ENCODE data around the gene RALGPS1. TPM values are rescaled to one million over a fixed set of nuclear protein-coding genes. Genes with fewer than 3 reads are reported as not detected.

RALGPS1 gene
- total RNA-seq, 2 experiments from 2014 or later, result 2.1 to 2.4 TPM

DNA sequence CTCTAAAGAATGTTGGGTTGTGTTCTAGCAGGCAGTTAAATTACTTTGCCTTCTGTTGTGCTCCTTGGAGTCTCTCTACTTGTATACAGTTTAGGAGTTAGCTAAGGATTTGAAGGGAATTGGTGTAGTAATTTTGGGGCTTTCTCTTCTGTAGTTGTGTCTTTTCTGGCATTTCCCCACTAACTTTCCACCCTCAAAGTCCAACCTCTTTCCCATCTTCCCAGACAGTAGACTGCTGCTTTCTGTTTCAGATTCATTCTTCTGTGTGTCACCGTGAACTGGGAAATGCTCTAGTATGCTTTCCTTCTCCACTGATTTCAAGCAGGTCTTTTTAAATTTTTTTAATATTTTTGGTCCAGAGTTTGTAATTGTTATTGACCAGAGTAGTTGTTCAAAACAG lies 212.4 kb downstream of the RALGPS1 start:
- peaks cover 13% of the 10 kb centered on the region for H3K27me3 Mint-ChIP-seq (ENCODE audit: low read depth)
- no peaks in the 10 kb centered on the region for H3K9me3 Mint-ChIP-seq
- H3K4me1 Mint-ChIP-seq (ENCODE audit: low read depth), result peaks cover 4% of the 10 kb centered on the region
- CTCF ChIA-PET, result no interaction called here
- DNase-seq, result no peak
- intact Hi-C loops (cut with micrococcal nuclease), result no loop called here
- H3K36me3 Mint-ChIP-seq (ENCODE audit: low read depth), result no peaks in the 10 kb centered on the region
- no peak overlapping the region for H3K27ac Mint-ChIP-seq
- H3K4me3 Mint-ChIP-seq, result no peak overlapping the region

GRCh38 chr9:127128341-127129072 lies 213.9 kb downstream of the RALGPS1 start:
- H3K27ac Mint-ChIP-seq, result no peak overlapping the region
- H3K9me3 Mint-ChIP-seq, result no peaks in the 10 kb centered on the region
- no peak overlapping the region for H3K4me3 Mint-ChIP-seq
- no peaks in the 10 kb centered on the region for H3K36me3 Mint-ChIP-seq (ENCODE audit: low read depth)
- intact Hi-C loops (cut with micrococcal nuclease), result no loop called here
- CTCF ChIA-PET, result interaction anchor here (0.8 kb wide), 1 partner anchor 187 kb away, joined by 3 read pairs; no protein-coding TSS in a partner anchor
- H3K4me1 Mint-ChIP-seq (ENCODE audit: low read depth), result no peaks in the 10 kb centered on the region
- H3K27me3 Mint-ChIP-seq (ENCODE audit: low read depth), result peaks cover 3% of the 10 kb centered on the region
- DNase-seq, result no peak

DNA sequence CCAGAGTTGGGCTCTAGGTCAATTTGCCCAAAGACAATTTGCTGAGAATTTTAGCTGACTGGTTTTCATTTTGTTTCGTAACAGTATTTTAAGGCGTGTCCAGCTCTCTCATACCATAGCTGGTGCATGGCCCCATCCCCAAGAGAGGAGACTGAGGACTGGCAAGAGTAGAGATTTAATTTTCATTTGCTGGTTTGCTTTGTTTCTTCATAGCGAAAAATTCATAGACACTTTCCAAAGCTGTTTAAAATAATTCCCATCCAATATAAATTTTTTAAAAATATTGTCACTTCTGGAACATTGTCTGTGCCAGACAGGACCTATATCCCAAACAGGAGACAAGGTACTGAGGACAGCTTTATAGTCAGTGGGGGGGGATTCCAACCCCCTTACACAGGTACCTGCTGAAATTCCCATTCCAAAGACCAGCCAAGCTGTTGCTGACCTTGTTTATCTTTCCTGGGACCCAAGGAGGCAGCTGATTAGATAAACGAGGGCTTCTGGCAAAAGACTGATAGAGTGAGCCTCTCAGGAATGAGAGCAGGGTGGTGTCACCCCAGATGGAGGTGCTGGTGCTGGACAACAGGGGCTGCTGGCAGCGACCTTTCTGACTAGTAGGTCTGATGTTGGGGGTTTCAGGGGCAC lies 214.6 kb downstream of the RALGPS1 start:
- Mint-ChIP-seq H3K27me3 (ENCODE audit: low read depth) (no peaks in the 10 kb centered on the region), H3K27ac (no peak overlapping the region), H3K4me1 (ENCODE audit: low read depth) (no peaks in the 10 kb centered on the region), H3K9me3 (no peaks in the 10 kb centered on the region), H3K4me3 (no peak overlapping the region), H3K36me3 (ENCODE audit: low read depth) (no peaks in the 10 kb centered on the region)
- intact Hi-C loops (cut with micrococcal nuclease), result no loop called here
- CTCF ChIA-PET, result interaction anchor here (0.8 kb wide), 1 partner anchor 188 kb away, joined by 3 read pairs; no protein-coding TSS in a partner anchor
- DNase-seq, result no peak

GRCh38 chr9:127129718-127130085 lies 215.1 kb downstream of the RALGPS1 start:
- Mint-ChIP-seq H3K36me3 (ENCODE audit: low read depth) (no peaks in the 10 kb centered on the region), H3K27ac (no peak overlapping the region), H3K4me1 (ENCODE audit: low read depth) (no peaks in the 10 kb centered on the region), H3K27me3 (ENCODE audit: low read depth) (no peaks in the 10 kb centered on the region), H3K9me3 (no peaks in the 10 kb centered on the region), H3K4me3 (no peak overlapping the region)
- CTCF ChIA-PET, result no interaction called here
- intact Hi-C loops (cut with micrococcal nuclease), result no loop called here
- no peak for DNase-seq

- no peaks in the 10 kb centered on the region for H3K36me3 Mint-ChIP-seq (ENCODE audit: low read depth)
- H3K9me3 Mint-ChIP-seq, result no peaks in the 10 kb centered on the region
- intact Hi-C loops (cut with micrococcal nuclease), result no loop called here
- H3K4me1 Mint-ChIP-seq (ENCODE audit: low read depth), result no peaks in the 10 kb centered on the region
- no peak overlapping the region for H3K27ac Mint-ChIP-seq
- H3K27me3 Mint-ChIP-seq (ENCODE audit: low read depth), result no peaks in the 10 kb centered on the region
- no peak overlapping the region for H3K4me3 Mint-ChIP-seq
- CTCF ChIA-PET, result no interaction called here
- DNase-seq, result no peak
Observed at GRCh38 chr9:127130235-127130634, 215.7 kb downstream of the RALGPS1 start.

DNA sequence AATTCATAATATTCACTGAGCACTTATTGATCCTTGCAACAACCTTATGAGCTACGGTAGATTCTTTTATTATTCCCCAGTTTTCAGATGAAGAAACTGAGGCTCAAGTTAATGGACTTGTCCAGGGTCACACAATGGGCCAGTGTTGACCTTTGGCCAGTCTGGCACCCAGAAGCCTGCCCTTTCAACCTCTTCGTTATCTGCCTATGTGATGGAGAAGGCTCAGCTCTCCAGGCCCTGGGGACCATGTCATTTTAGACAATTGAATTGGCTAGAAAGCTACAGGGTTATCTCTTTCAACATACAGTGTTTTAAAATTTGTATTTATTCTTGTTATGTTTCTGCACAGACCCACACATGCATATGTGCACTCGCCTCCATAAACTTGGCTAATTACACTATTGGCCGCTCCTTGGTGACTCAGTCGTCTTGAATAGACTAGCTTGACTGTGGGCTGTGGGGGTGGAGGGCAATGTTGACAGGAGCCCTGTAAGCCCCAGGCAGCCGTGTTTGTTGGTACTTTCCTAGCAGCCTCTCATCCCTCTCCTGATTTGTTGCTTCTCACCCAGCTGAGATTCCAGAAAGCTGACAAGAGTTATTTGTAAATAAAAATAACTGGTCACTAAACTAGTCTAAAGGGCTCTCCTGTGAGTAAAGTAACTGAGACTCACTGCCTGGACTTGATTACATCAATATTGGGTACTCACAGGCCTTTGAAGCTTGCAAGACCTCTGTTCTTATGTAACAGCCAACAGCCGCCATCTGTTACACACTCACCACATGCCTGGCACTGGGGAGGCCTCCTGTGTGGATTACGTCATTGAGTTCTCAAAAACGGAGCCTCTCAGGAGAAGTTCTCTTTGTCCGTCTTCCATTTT lies 216.3 kb downstream of the RALGPS1 start:
- CTCF ChIA-PET, result no interaction called here
- Mint-ChIP-seq H3K36me3 (ENCODE audit: low read depth) (no peaks in the 10 kb centered on the region), H3K4me3 (no peak overlapping the region)

DNA sequence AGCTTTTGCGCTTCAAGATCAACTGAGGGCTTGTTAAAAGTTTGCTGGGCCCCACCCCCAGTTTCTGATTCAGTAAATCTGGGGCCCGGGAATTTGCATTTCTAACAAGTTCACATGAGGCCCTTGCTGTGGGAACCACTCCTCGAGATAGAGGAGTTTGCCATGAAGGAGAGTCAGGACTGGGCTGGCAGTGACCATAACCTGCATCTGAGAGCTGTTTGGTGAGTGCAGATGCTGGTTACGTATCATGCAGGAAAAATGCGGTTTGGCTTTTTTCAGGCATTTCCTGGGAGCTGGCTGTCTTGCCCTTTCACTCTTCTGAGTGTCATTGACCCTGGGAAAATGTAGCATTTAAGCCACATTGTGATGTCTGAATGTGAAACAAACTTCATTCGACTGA lies 217.3 kb downstream of the RALGPS1 start:
- Mint-ChIP-seq H3K27me3 (ENCODE audit: low read depth) (no peaks in the 10 kb centered on the region), H3K27ac (no peak overlapping the region), H3K4me3 (no peak overlapping the region), H3K36me3 (ENCODE audit: low read depth) (no peaks in the 10 kb centered on the region), H3K9me3 (no peaks in the 10 kb centered on the region), H3K4me1 (ENCODE audit: low read depth) (no peaks in the 10 kb centered on the region)
- intact Hi-C loops (cut with micrococcal nuclease), result no loop called here
- no peak for DNase-seq
- CTCF ChIA-PET, result no interaction called here

More for the DNA sequence above, 216.3 kb downstream of the RALGPS1 start:
- no peak for DNase-seq
- Mint-ChIP-seq H3K27ac (no peak overlapping the region), H3K9me3 (no peaks in the 10 kb centered on the region), H3K4me1 (ENCODE audit: low read depth) (no peaks in the 10 kb centered on the region), H3K27me3 (ENCODE audit: low read depth) (no peaks in the 10 kb centered on the region)
- intact Hi-C loops (cut with micrococcal nuclease), result no loop called here

DNA sequence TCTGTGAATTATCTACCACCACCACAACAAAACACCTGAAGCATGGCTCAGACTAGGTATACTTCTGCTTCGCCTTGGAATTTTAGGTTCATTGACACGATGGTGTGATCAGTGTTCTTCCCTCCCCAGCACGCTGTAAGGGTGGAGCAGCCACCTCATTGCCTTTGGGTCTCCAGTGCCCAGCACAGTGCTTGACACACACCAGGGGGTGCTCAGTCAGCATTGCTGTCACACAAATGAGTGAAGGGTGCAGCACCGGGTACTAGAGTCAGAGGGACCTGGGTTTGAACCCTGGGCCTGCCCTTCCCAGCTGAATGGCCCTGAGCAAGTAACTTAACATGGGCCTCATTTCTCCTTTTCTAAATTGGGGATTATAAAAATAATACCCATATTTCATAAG lies 217.8 kb downstream of the RALGPS1 start:
- Mint-ChIP-seq H3K4me1 (ENCODE audit: low read depth) (no peaks in the 10 kb centered on the region), H3K9me3 (no peaks in the 10 kb centered on the region), H3K4me3 (no peak overlapping the region), H3K27ac (no peak overlapping the region), H3K36me3 (ENCODE audit: low read depth) (no peaks in the 10 kb centered on the region), H3K27me3 (ENCODE audit: low read depth) (no peaks in the 10 kb centered on the region)
- intact Hi-C loops (cut with micrococcal nuclease), result no loop called here
- DNase-seq, result no peak
- CTCF ChIA-PET, result no interaction called here

DNA sequence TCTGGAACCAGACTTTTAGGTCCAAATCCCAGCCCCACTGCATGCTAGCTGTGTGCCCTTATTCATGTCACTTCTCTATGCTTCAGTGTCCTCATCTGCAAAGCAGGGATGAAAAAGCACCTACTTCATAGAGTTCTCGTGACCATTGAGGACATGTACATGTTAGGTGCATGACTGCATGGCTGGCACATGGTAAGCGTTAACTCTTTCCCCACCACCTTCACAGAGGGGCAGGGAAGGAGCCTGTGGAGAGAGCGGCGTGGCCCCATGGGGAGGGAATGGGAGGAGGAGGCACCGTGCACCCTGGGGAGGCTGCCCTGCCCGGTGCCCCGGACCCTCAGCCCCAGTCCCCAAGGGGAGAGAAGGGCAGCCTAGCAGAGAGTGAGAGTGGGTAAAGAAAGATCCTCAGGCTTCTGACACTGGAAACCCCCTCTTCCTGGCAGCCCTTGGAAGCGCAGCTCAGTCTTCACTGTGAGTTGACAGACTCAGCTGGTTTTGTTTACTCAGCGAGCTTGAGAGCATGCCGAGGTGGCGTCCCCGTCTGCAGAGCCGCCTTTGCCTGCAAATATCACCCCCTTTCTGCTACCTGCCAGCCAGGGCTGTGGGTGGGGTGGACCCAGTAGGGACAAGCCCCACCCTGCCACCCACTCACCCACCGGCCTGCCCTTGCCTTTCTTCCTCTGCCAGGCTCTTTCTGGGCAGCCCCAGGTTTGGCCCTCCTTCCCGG lies 218.5 kb downstream of the RALGPS1 start:
- DNase-seq, result no peak
- intact Hi-C loops (cut with micrococcal nuclease), result no loop called here
- H3K27me3 Mint-ChIP-seq (ENCODE audit: low read depth), result no peaks in the 10 kb centered on the region

GRCh38 chr9:127133739-127134167 lies 219.2 kb downstream of the RALGPS1 start:
- Mint-ChIP-seq H3K4me3 (no peak overlapping the region), H3K9me3 (no peaks in the 10 kb centered on the region), H3K27ac (no peak overlapping the region), H3K27me3 (ENCODE audit: low read depth) (no peaks in the 10 kb centered on the region), H3K4me1 (ENCODE audit: low read depth) (no peaks in the 10 kb centered on the region), H3K36me3 (ENCODE audit: low read depth) (no peaks in the 10 kb centered on the region)
- intact Hi-C loops (cut with micrococcal nuclease), result no loop called here
- CTCF ChIA-PET, result no interaction called here
- DNase-seq, result no peak

More for the DNA sequence above, 218.5 kb downstream of the RALGPS1 start:
- no peaks in the 10 kb centered on the region for H3K9me3 Mint-ChIP-seq
- no peaks in the 10 kb centered on the region for H3K4me1 Mint-ChIP-seq (ENCODE audit: low read depth)
- no peak overlapping the region for H3K27ac Mint-ChIP-seq
- CTCF ChIA-PET, result no interaction called here
- no peak overlapping the region for H3K4me3 Mint-ChIP-seq
- H3K36me3 Mint-ChIP-seq (ENCODE audit: low read depth), result no peaks in the 10 kb centered on the region

DNA sequence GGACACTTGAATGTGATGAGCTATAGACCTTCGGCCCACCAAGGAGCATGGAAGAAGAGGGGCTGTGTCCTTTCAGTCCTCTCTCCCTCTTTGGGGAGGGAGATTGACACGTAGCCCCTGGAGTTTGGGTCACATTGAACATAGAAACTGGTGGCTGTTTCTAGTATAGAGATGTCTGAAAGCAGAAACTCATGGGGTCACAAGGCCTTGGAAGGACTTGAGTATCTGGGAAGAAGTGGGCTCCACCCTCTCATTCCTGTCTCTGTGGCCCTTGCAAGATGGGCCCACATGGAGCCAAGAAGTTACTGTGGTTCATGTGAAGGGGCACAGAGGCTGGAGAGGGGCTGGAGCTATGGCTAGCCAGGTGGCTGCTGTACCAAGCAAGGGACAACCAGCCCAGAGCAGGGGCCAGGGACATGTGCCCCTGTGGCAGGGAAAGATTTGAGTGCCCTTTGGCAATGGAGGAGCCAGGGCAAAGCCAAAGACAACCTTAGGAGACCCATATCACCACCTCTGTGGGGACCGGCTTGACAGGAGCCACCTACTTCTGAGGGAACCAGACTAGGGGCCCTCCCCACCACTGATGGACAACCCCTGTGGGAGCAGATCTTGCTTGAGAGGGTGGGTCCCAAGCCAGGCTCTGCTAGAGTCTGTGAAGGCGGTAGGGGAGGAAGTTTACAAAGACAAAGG lies 220.6 kb downstream of the RALGPS1 start:
- Mint-ChIP-seq H3K9me3 (no peaks in the 10 kb centered on the region), H3K36me3 (ENCODE audit: low read depth) (no peaks in the 10 kb centered on the region), H3K4me3 (no peak overlapping the region), H3K27me3 (ENCODE audit: low read depth) (no peaks in the 10 kb centered on the region), H3K4me1 (ENCODE audit: low read depth) (no peaks in the 10 kb centered on the region), H3K27ac (no peak overlapping the region)
- intact Hi-C loops (cut with micrococcal nuclease), result no loop called here
- no peak for DNase-seq
- CTCF ChIA-PET, result interaction anchor here (1.2 kb wide), 1 partner anchor 55 kb away, joined by 3 read pairs; no protein-coding TSS in a partner anchor

Data from activated naive CD4-positive, alpha-beta T cell treated with anti-CD3 and anti-CD28 coated beads for 36 hours (primary cell).